GM12892 (cell line): ENCODE data around the gene AAK1.

Experiments used
- POLR2A ChIP-seq: IDR thresholded peaks from 2 replicates; pipeline ENCODE4 v1.6.1; 2011; ENCODE audit warnings: low read depth, low read length, control low read depth
- POLR2AphosphoS5 ChIP-seq: IDR thresholded peaks from 2 replicates; pipeline ENCODE4 v1.6.1; 2011; ENCODE audit warnings: low read depth, low read length, control low read depth
- TAF1 ChIP-seq: IDR thresholded peaks from 2 replicates; pipeline ENCODE4 v1.6.1; 2011; ENCODE audit warnings: low read depth, mild to moderate bottlenecking, control low read depth, low read length, borderline replicate concordance

DNA sequence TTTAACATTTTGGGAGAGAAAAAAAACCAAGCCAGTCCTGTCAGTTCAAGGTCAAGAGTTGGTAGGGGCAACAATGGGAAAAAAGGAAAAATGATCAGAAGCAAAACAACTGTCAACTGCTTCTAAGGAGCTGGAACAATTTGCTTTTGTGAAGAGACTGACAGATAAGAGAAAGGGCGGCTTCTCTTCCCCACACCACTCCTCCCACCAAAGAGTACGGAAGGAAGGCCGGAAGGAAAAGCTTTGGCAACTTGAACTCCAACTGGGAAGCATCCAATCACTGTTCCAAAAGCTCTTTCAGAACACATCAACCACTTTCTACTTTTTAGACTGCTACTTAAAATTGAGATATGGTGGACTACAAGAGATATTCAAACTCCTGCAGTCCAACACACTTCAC lies 148.5 kb downstream of the AAK1 start:
- no peak for TF ChIP-seq POLR2A
- TF ChIP-seq POLR2AphosphoS5: no peak
- TF ChIP-seq TAF1: no peak
